Measurements from ENCODE around the gene SDHA.
"Not testable (repeated sequence)": the region's sequence is repeated elsewhere in the genome, so short reads cannot be mapped to it uniquely, and the experiment has no call there.

- not testable (repeated sequence) for TF ChIP-seq EZH2 (IDR thresholded peaks at IDR 0.05; ENCODE audit: insufficient read depth, poor library complexity, severe bottlenecking); EZH2phosphoT487 (IDR thresholded peaks at IDR 0.05; ENCODE audit: insufficient read depth, low read depth)
Observed at GRCh38 chr5:303741-304140, 85.6 kb downstream of the SDHA start.
